Measurements from ENCODE around the gene ARX. TPM values are rescaled to one million over a fixed set of nuclear protein-coding genes. Genes with fewer than 3 reads are reported as not detected.

ARX gene
- total and polyA plus RNA-seq, 9 of the 15 experiments (the other 6 are each of a cell fraction or from before 2014, with no cell fraction given): 0.03 TPM; not detected in 8

GRCh38 chrX:25028726-25029125 is 13.0 kb upstream of the ARX start:
- POLR2A ChIA-PET: no interaction called here
- FAIRE-seq: no peak
- H3K9ac ChIP-seq (ENCODE audit: insufficient read depth in 1 of 2, low read depth in 2 of 2, low read length in 2 of 2): no peak overlapping the region
- no peak overlapping the region for H2AFZ ChIP-seq (ENCODE audit: low read depth, low read length)
- ATAC-seq: no peak
- CTCF ChIA-PET (ENCODE audit: low intra/inter-chr PET ratio): no interaction called here
- no peaks in the 10 kb centered on the region for H3K36me3 ChIP-seq (ENCODE audit: control insufficient read depth, insufficient read depth, low read length)
- no peaks in the 10 kb centered on the region for H3K79me2 ChIP-seq (ENCODE audit: control insufficient read depth, insufficient read depth, low read length)
- no TSS peak for BruUV-seq (replicated peaks)
- H3K4me2 ChIP-seq (ENCODE audit: insufficient read depth, low read length): no peak overlapping the region
- DNase-seq (ENCODE audit: extremely low read depth in 1 of 4, low spot score in 3 of 4): no peak
- no peaks in the 10 kb centered on the region for H4K20me1 ChIP-seq (replicated peaks; ENCODE audit: control insufficient read depth, insufficient read depth, low read length)
- H3K9me1 ChIP-seq (ENCODE audit: control insufficient read depth, insufficient read depth, low read length): no peaks in the 10 kb centered on the region
- H3K4me3 ChIP-seq: no peak overlapping the region
- in situ Hi-C loops (cut with MboI): no loop called here
- peaks cover 11 to 23% of the 10 kb centered on the region in 2 experiments for H3K27me3 ChIP-seq (ENCODE audit: control insufficient read depth in 2 of 2, insufficient read depth in 2 of 2, low read length in 2 of 2)
- H3K4me1 ChIP-seq (replicated peaks in 1 of 2; ENCODE audit: control insufficient read depth in 2 of 2, insufficient read depth in 2 of 2, low read length in 2 of 2): no peaks in the 10 kb centered on the region
- TF ChIP-seq XRCC4 (IDR thresholded peaks at IDR 0.05; ENCODE audit: extremely low read depth, insufficient read depth, insufficient read length): no peak
- TF ChIP-seq SRF (CRISPR knock-in tag; IDR thresholded peaks at IDR 0.05): no peak
- TF ChIP-seq DNMT1 (IDR thresholded peaks at IDR 0.05): no peak
- TF ChIP-seq THRAP3 (IDR thresholded peaks at IDR 0.05; ENCODE audit: borderline replicate concordance): no peak
- no peak for TF ChIP-seq CC2D1A (IDR thresholded peaks at IDR 0.05)
- TF ChIP-seq, protein P1, sequence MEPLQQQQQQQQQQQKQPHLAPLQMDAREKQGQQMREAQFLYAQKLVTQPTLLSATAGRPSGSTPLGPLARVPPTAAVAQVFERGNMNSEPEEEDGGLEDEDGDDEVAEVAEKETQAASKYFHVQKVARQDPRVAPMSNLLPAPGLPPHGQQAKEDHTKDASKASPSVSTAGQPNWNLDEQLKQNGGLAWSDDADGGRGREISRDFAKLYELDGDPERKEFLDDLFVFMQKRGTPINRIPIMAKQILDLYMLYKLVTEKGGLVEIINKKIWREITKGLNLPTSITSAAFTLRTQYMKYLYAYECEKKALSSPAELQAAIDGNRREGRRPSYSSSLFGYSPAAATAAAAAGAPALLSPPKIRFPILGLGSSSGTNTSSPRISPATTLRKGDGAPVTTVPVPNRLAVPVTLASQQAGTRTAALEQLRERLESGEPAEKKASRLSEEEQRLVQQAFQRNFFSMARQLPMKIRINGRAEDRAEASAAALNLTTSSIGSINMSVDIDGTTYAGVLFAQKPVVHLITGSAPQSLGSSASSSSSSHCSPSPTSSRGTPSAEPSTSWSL (CRISPR knock-in tag; IDR thresholded peaks at IDR 0.05; ENCODE audit: borderline replicate concordance): no peak
- TF ChIP-seq ZBTB1 (CRISPR knock-in tag; IDR thresholded peaks at IDR 0.05; ENCODE audit: borderline replicate concordance, low read depth): no peak
- no peak for TF ChIP-seq VEZF1 (CRISPR knock-in tag; IDR thresholded peaks at IDR 0.05)
- TF ChIP-seq, protein P2, sequence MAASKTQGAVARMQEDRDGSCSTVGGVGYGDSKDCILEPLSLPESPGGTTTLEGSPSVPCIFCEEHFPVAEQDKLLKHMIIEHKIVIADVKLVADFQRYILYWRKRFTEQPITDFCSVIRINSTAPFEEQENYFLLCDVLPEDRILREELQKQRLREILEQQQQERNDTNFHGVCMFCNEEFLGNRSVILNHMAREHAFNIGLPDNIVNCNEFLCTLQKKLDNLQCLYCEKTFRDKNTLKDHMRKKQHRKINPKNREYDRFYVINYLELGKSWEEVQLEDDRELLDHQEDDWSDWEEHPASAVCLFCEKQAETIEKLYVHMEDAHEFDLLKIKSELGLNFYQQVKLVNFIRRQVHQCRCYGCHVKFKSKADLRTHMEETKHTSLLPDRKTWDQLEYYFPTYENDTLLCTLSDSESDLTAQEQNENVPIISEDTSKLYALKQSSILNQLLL (CRISPR knock-in tag; IDR thresholded peaks at IDR 0.05; ENCODE audit: borderline replicate concordance): no peak
- no peak for TF ChIP-seq ELK3 (CRISPR knock-in tag; IDR thresholded peaks at IDR 0.05)
- TF ChIP-seq CBFA2T2 (conservative IDR thresholded peaks at IDR 0.05): no peak
- TF ChIP-seq HNRNPK (IDR thresholded peaks at IDR 0.05; ENCODE audit: low read depth, low read length, poor library complexity, severe bottlenecking): no peak
- no peak for TF ChIP-seq CREB5 (CRISPR knock-in tag; IDR thresholded peaks at IDR 0.05)
- TF ChIP-seq GTF2E2 (tag; IDR thresholded peaks at IDR 0.05): no peak
- WGBS (ENCODE audit: insufficient coverage, low coverage, missing lambda C conversion rate): 1% methylated on average over 7 of the region's 7 CpGs
- intact Hi-C loops (cut with micrococcal nuclease): no loop called here
- H3K27ac ChIP-seq (ENCODE audit: extremely low read depth, low read depth, low read length): no peak overlapping the region
- no peaks in the 10 kb centered on the region for H3K9me3 ChIP-seq (replicated peaks; ENCODE audit: control insufficient read depth, insufficient read depth, low read depth, low read length)
